ENCODE data around the gene ADCY9.

- no peak for TF ChIP-seq CTCF (IDR thresholded peaks at IDR 0.05; ENCODE audit: low read depth, low read length)
- no peak for TF ChIP-seq POLR2A (IDR thresholded peaks at IDR 0.05; ENCODE audit: extremely low read depth, insufficient read length)
These were observed 157.1 kb downstream of the ADCY9 start for GRCh38 chr16:3959148-3959547.
